Lower lobe of right lung (tissue), 2 donors: ENCODE results near the gene PC. TPM values are rescaled to one million over a fixed set of nuclear protein-coding genes. Genes with fewer than 3 reads are reported as not detected.
A peak's percentile ranks its signal among the peaks of the same experiment; 100 is the strongest.

Source experiments
- ATAC-seq, 2 donors: fragments of 200-7000 bp; cut with Tn5 transposase; one replicate each; pipeline ENCODE4 v1.9.1; 2020 to 2022; ENCODE audit warnings: mild to moderate bottlenecking in 2 of 2, moderate library complexity in 2 of 2
- DNase-seq: peaks from one replicate; pipeline ENCODE4 v3.0.0-alpha.2; 2020
- H3K27ac ChIP-seq: fragments of 200-600 bp; one replicate; pipeline ENCODE4 v1.8.0; 2022
- H3K27me3 ChIP-seq: fragments of 200-600 bp; one replicate; pipeline ENCODE4 v1.8.0; 2022; ENCODE audit warnings: low read depth
- H3K36me3 ChIP-seq: fragments of 200-600 bp; one replicate; pipeline ENCODE4 v1.8.0; 2022; ENCODE audit warnings: mild to moderate bottlenecking
- H3K4me1 ChIP-seq: fragments of 200-600 bp; one replicate; pipeline ENCODE4 v1.8.0; 2022
- H3K4me3 ChIP-seq: fragments of 200-600 bp; one replicate; pipeline ENCODE4 v1.8.0; 2022; ENCODE audit warnings: mild to moderate bottlenecking
- H3K9me3 ChIP-seq: fragments of 200-600 bp; one replicate; pipeline ENCODE4 v1.8.0; 2022
- intact Hi-C: fragments of 100-400 bp; cut with DNase I; formaldehyde crosslinking; loops from one replicate; pipeline ENCODE4 v1.11.0; 2022
- total RNA-seq: library from RNA; stranded (reverse); fragmentation: NEBNext Ultra II Directional; extraction: Animal tissue kit (Norgen Biotek cat#: 25700); gene quantifications from one replicate; pipeline ENCODE4 v1.2.1, GENCODE V29; 2021
- TF ChIP-seq, protein P1 (sequence below): fragments of 200-600 bp; IDR thresholded peaks from one replicate; pipeline ENCODE4 v1.8.0; 2022; ENCODE audit warnings: antibody characterized with exemption, mild to moderate bottlenecking
- donor health status: DM: no; HTN: yes; CAD: no; lungs with severe emphysema.

The PC gene
- total RNA-seq, 1 donor from 2014 or later: 14.7 TPM

- intact Hi-C loops: no loop called here
- H3K36me3 ChIP-seq: peaks cover 3% of the 10 kb centered on the region
- H3K27ac ChIP-seq: no peak overlapping the region
- H3K4me1 ChIP-seq: no peaks in the 10 kb centered on the region
- no peaks in the 10 kb centered on the region for H3K9me3 ChIP-seq
- H3K27me3 ChIP-seq: no peaks in the 10 kb centered on the region
- DNase-seq: no peak
- TF ChIP-seq, protein P1, sequence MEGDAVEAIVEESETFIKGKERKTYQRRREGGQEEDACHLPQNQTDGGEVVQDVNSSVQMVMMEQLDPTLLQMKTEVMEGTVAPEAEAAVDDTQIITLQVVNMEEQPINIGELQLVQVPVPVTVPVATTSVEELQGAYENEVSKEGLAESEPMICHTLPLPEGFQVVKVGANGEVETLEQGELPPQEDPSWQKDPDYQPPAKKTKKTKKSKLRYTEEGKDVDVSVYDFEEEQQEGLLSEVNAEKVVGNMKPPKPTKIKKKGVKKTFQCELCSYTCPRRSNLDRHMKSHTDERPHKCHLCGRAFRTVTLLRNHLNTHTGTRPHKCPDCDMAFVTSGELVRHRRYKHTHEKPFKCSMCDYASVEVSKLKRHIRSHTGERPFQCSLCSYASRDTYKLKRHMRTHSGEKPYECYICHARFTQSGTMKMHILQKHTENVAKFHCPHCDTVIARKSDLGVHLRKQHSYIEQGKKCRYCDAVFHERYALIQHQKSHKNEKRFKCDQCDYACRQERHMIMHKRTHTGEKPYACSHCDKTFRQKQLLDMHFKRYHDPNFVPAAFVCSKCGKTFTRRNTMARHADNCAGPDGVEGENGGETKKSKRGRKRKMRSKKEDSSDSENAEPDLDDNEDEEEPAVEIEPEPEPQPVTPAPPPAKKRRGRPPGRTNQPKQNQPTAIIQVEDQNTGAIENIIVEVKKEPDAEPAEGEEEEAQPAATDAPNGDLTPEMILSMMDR: no peak
- ATAC-seq: no peak
- H3K4me3 ChIP-seq: no peak overlapping the region
Observed at GRCh38 chr11:66871521-66871901, 86.7 kb downstream of the PC start.

DNA sequence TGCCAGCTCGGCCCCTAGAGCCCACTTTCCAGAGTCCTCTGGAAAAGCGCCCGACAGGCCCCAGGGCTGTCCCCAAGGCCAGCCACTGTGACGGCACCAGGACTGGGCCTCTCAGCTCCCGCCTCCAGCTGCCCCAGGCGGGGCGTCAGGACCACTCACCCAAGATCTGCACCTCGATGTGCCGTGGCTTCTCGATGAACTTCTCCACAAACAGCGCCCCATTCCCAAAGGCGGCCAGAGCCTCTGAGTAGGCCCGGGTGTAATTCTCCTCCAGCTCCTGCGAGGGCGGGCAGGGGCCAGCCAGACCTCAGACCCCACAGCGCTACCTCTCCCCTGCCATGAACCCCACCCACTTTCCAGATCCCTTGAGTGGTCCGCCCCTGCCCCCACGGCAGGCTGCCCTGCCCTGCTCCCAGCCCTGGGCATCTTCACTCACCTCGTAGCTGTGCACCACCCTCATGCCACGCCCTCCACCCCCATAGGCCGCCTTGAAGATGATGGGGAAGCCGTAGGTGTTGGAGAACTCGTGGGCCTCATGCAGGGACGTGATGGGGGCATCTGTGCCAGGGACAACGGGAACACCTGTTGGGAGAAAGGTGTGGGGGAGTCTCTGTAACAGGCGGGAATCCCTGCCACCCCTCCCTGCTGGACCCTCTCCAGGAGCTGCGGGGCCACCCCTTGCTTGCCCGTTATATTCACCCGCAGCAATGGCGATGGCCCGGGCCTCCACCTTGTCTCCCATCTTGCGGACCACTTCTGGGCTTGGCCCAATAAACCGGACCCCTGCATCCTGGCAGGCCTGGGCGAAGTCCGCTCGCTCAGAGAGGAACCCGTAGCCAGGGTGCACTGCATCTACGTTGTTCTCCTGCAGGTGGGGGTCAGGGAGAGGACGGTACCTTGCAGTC, 87.3 kb downstream of the PC start:
- H3K4me3 ChIP-seq: no peak overlapping the region
- no peaks in the 10 kb centered on the region for H3K27me3 ChIP-seq
- H3K36me3 ChIP-seq: peaks cover 3% of the 10 kb centered on the region
- no peak for DNase-seq
- no peak for ATAC-seq
- no peaks in the 10 kb centered on the region for H3K4me1 ChIP-seq
- no peak overlapping the region for H3K27ac ChIP-seq
- TF ChIP-seq, protein P1: no peak
- intact Hi-C loops: no loop called here
- H3K9me3 ChIP-seq: no peaks in the 10 kb centered on the region

GRCh38 chr11:66870131-66870530, 88.1 kb downstream of the PC start:
- Histone ChIP-seq H3K4me3 (no peak overlapping the region), H3K27ac (no peak overlapping the region), H3K27me3 (no peaks in the 10 kb centered on the region), H3K4me1 (no peaks in the 10 kb centered on the region), H3K36me3 (peaks cover 3% of the 10 kb centered on the region), H3K9me3 (no peaks in the 10 kb centered on the region)
- ATAC-seq (no peak), DNase-seq (no peak)
- TF ChIP-seq, protein P1: no peak
- intact Hi-C loops: no loop called here

- H3K4me3 ChIP-seq: no peak overlapping the region
- TF ChIP-seq, protein P1: no peak
- H3K27ac ChIP-seq: no peak overlapping the region
- H3K9me3 ChIP-seq: no peaks in the 10 kb centered on the region
- intact Hi-C loops: no loop called here
- ATAC-seq (no peak), DNase-seq (no peak)
- H3K27me3 ChIP-seq: no peaks in the 10 kb centered on the region
- H3K36me3 ChIP-seq: peaks cover 3% of the 10 kb centered on the region
- H3K4me1 ChIP-seq: no peaks in the 10 kb centered on the region
Observed at GRCh38 chr11:66869567-66869870, 88.7 kb downstream of the PC start.

DNA sequence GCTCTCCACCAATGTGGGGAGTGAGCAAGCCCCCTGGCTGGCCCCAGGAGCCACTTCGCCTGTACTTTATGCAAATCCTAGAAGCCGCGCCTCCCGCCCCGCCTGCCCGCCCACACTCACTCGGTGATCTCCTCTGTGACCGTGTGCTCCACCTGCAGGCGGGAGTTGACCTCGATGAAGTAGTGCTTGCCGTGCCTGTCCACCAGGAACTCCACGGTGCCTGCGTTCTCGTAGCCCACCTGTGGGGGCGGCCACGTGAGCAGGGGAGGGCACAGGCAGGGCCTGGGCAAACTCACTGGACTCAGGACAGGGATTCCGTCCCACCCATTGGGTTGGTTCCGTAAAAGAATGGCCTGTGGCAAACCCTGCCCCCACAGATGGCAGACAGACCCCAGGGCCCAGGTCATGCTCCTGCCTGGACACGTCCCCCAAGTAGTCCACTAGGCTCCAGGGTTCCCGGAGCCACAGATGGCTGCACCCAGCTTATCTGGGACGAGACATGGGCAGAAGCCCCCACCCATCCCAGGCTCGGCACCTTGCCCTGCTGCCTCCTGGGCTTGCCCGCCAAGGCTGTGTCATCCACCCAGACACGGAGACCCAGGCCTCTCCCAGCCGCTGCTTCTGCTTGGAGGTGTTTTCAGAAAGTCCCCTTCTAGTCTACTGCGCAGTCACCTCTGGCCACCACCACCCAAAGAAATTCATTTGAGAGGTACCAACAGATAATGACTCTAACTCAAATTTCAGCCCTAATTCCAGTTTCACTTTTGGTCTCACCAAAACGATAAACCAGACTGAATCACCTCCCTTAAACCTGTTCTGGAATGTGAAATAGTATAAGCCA, 89.2 kb downstream of the PC start:
- intact Hi-C loops: no loop called here
- H3K9me3 ChIP-seq: no peaks in the 10 kb centered on the region
- peaks cover 3% of the 10 kb centered on the region for H3K36me3 ChIP-seq
- H3K4me3 ChIP-seq: no peak overlapping the region
- TF ChIP-seq, protein P1: peak; percentile 50
- ATAC-seq (peak; percentile 83 to 90), DNase-seq (peak; percentile 85)
- no peaks in the 10 kb centered on the region for H3K27me3 ChIP-seq
- H3K4me1 ChIP-seq: no peaks in the 10 kb centered on the region
- H3K27ac ChIP-seq: no peak overlapping the region
